NCI-H69 (cell line): ENCODE results near the gene ZNF691.
A peak's percentile ranks its signal among the peaks of the same experiment; 100 is the strongest.
"Not testable (repeated sequence)": the region's sequence is repeated elsewhere in the genome, so short reads cannot be mapped to it uniquely, and the experiment has no call there.

ENCODE experiments used
- DNase-seq: peaks from one replicate; lab custom pipeline; 2025; lab: John Stamatoyannopoulos, UW

ZNF691 gene

GRCh38 chr1:42846257-42847110 lies at the start of gene ZNF691:
Gene ZNF691 (plus strand): TSS chr1:42846613. CDS start chr1:42849659, 3,046 bp downstream.
- peak; percentile 95 for DNase-seq

- DNase-seq = no peak
These were observed 49.0 kb upstream of the ZNF691 start for GRCh38 chr1:42797414-42797813.

- no peak for DNase-seq
These were observed 48.4 kb upstream of the ZNF691 start for GRCh38 chr1:42797979-42798378.

- no peak for DNase-seq
These were observed 44.5 kb upstream of the ZNF691 start for GRCh38 chr1:42801832-42802473.

GRCh38 chr1:42806171-42806570 lies 40.2 kb upstream of the ZNF691 start:
- peak; percentile 80 for DNase-seq

- no peak for DNase-seq
These were observed 39.8 kb upstream of the ZNF691 start for GRCh38 chr1:42806593-42806992.

- DNase-seq = peak; percentile 3
These were observed 39.3 kb upstream of the ZNF691 start for GRCh38 chr1:42807056-42807668.

- not testable (repeated sequence) for DNase-seq
These were observed 31.6 kb upstream of the ZNF691 start for GRCh38 chr1:42814815-42815214.

GRCh38 chr1:42815941-42816584 lies 30.4 kb upstream of the ZNF691 start:
- DNase-seq = peak; percentile 54

- peak; percentile 91 for DNase-seq
These were observed 29.6 kb upstream of the ZNF691 start, which contains the start of the genes ERMAP and SVBP for GRCh38 chr1:42816585-42817439. Gene ERMAP (plus strand): TSS chr1:42817122. CDS start chr1:42830449, 13,327 bp downstream. Gene SVBP (minus strand): TSS chr1:42817397. CDS start chr1:42816544, 853 bp downstream.

- no peak for DNase-seq
These were observed 29.0 kb upstream of the ZNF691 start for GRCh38 chr1:42817440-42817767.

GRCh38 chr1:42817976-42818375 lies 28.4 kb upstream of the ZNF691 start:
- DNase-seq = no peak

GRCh38 chr1:42820813-42821212 lies 25.6 kb upstream of the ZNF691 start:
- no peak for DNase-seq

- no peak for DNase-seq
These were observed 24.7 kb upstream of the ZNF691 start for GRCh38 chr1:42821690-42822089.

- peak; percentile 26 for DNase-seq
These were observed 23.5 kb upstream of the ZNF691 start for GRCh38 chr1:42822800-42823392.

- no peak for DNase-seq
These were observed 21.9 kb upstream of the ZNF691 start for GRCh38 chr1:42824481-42825035.

GRCh38 chr1:42825036-42825851 lies 21.2 kb upstream of the ZNF691 start:
- DNase-seq = no peak

GRCh38 chr1:42830631-42831030 lies 15.8 kb upstream of the ZNF691 start:
- no peak for DNase-seq

GRCh38 chr1:42831273-42831672 lies 15.1 kb upstream of the ZNF691 start:
- DNase-seq = no peak
